Fibroblast of the aortic adventitia (primary cell): Measurements from ENCODE around the gene TMEM91. TPM values are rescaled to one million over a fixed set of nuclear protein-coding genes. Genes with fewer than 3 reads are reported as not detected.

Experiments used
- DNase-seq: peaks from one replicate; pipeline ENCODE4 v3.0.0-alpha.2; 2010; ENCODE audit warnings: low read depth
- H3K4me3 ChIP-seq: 2 replicates; pipeline ENCODE4 v1.5.1; 2011; ENCODE audit warnings: low read depth, mild to moderate bottlenecking, control low read depth, low read length, moderate library complexity
- total RNA-seq: library from RNA; depleted of rRNA; stranded (reverse); fragments of >200 nt; gene quantifications from 2 replicates; pipeline ENCODE4 v1.2.3, GENCODE V29; 2012; ENCODE audit warnings: low replicate concordance
- TF ChIP-seq, protein P1 (sequence below): IDR thresholded peaks from 2 replicates; pipeline ENCODE4 v1.5.1; 2011; ENCODE audit warnings: mild to moderate bottlenecking, low read length, control low read depth, inconsistent platforms; ENCODE audit not compliant: insufficient read depth

TMEM91 gene
- total RNA-seq, 1 donor = 5.6 TPM

- H3K4me3 ChIP-seq = no peak overlapping the region
- TF ChIP-seq, protein P1, sequence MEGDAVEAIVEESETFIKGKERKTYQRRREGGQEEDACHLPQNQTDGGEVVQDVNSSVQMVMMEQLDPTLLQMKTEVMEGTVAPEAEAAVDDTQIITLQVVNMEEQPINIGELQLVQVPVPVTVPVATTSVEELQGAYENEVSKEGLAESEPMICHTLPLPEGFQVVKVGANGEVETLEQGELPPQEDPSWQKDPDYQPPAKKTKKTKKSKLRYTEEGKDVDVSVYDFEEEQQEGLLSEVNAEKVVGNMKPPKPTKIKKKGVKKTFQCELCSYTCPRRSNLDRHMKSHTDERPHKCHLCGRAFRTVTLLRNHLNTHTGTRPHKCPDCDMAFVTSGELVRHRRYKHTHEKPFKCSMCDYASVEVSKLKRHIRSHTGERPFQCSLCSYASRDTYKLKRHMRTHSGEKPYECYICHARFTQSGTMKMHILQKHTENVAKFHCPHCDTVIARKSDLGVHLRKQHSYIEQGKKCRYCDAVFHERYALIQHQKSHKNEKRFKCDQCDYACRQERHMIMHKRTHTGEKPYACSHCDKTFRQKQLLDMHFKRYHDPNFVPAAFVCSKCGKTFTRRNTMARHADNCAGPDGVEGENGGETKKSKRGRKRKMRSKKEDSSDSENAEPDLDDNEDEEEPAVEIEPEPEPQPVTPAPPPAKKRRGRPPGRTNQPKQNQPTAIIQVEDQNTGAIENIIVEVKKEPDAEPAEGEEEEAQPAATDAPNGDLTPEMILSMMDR = no peak
- DNase-seq = no peak
Observed at GRCh38 chr19:41357746-41358145, 18.6 kb upstream of the TMEM91 start.

GRCh38 chr19:41359741-41360140, 16.6 kb upstream of the TMEM91 start:
- H3K4me3 ChIP-seq = no peak overlapping the region
- DNase-seq = no peak
- TF ChIP-seq, protein P1 = no peak

DNA sequence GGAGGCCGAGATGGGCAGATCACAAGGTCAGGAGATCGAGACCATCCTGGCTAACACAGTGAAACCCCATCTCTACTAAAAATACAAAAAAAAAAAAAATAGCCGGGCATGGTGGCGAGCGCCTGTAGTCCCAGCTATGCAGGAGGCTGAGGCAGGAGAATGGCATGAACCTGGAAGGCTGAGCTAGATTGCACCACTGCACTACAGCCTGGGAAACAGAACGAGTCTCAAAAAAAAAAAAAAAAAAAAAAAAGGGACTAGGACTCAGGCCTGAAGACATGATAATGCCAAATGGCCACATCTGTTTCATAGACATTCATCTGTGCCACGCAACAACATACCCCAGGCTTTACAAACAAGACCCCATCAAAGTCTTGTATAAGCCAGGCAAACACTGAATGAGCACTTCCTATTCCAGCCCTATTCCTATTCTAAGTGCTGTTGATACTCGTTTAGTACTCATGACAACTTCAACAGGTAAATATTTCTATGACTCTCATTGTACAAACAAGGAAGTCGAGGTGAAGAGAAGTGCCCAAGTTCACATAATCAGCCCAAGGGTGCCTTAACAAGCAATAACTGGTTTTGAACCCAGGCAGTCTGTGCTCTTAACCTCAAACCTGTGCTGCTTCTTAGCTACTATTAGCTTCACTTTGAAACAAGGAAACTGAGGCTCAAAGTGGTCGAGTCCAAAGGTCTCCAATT, 14.0 kb upstream of the TMEM91 start:
- DNase-seq = no peak
- TF ChIP-seq, protein P1 = no peak
- H3K4me3 ChIP-seq = no peak overlapping the region

- TF ChIP-seq, protein P1 = no peak
- H3K4me3 ChIP-seq = peak overlapping the region; percentile 94
Observed at GRCh38 chr19:41363371-41363752, 13.0 kb upstream of the TMEM91 start.

GRCh38 chr19:41363753-41364523, 12.4 kb upstream of the TMEM91 start, which contains the start of gene B9D2:
Gene B9D2, minus strand, starts transcription at chr19:41364149. Its CDS starts 630 bp downstream, at chr19:41363519.
- peak; percentile 99 for DNase-seq
- TF ChIP-seq, protein P1 = no peak
- H3K4me3 ChIP-seq = peak within 1 kb of the TSS; percentile 94

More at GRCh38 chr19:41363371-41363752, 13.0 kb upstream of the TMEM91 start:
- no peak for DNase-seq

GRCh38 chr19:41364524-41365391, 11.6 kb upstream of the TMEM91 start:
- peak overlapping the region; percentile 94 for H3K4me3 ChIP-seq
- TF ChIP-seq, protein P1 = no peak
- DNase-seq = no peak
